Activated CD8-positive, alpha-beta memory T cell treated with anti-CD3 and anti-CD28 coated beads for 4 hours (primary cell): ENCODE measurements around the gene ZSCAN29.
A peak's percentile ranks its signal among the peaks of the same experiment; 100 is the strongest.
"Not testable (repeated sequence)": the region's sequence is repeated elsewhere in the genome, so short reads cannot be mapped to it uniquely, and the experiment has no call there.

Experiments used
- DNase-seq, 2 donors: peaks; one replicate each; pipeline ENCODE4 v3.0.0-alpha.2; 2020; ENCODE audit warnings: low read depth in 2 of 2

The ZSCAN29 gene

DNA sequence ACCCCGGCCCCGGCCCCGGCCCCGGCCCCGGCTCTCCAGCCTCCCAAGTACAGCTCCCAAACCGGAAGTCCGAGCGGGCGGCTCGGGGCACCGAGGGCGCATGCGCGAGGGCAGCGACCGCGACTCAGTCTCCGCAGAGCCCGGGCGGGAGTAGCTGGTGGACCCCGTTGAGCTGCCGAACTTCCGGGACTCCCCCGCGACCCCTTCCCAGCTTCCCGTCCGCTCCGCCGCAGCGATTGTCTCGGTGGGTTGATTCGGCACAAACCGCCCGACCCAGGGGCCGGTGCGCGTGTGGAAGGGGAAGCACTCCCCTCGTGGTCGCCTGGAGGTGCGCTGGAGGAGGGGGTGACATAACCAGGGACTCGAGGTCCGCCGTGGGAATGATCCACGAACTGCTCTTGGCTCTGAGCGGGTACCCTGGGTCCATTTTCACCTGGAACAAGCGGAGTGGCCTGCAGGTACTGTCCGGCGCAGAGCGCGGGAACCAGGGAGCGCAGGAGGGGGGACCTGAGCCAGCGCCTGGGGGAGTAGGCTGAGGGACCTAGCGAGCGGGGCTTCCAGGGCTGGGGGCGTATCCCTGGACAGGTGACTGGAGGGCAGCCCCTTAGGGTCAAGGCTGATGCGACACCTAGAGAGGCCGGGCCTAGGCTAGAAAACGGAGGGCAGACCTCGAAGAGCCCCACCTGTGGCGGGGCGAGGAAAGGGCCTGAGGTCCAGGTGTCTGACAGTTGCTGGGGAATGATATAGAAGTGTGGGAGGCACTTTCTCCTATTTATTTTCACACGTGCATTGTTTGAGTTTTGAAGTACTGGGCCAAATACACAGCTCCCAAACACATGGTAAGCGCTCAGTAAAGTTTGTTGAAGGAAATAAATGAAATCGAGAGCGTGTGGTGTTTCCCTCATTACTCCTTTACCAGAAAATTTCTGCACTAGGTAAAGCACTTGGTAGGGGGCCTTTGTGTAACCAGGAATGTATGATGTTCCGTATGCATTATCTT is at the start of gene ZSCAN29, which contains the start of gene TUBGCP4:
ZSCAN29 (minus strand) TSS at position 69 of the 1,000 bp plus-strand sequence. CDS start 1,130 bp downstream, outside the sequence.
TUBGCP4 (plus strand) TSS at position 127 of the 1,000 bp plus-strand sequence; CDS start at position 381, 254 bp downstream.
- DNase-seq = peak; percentile 62 to 68

DNA sequence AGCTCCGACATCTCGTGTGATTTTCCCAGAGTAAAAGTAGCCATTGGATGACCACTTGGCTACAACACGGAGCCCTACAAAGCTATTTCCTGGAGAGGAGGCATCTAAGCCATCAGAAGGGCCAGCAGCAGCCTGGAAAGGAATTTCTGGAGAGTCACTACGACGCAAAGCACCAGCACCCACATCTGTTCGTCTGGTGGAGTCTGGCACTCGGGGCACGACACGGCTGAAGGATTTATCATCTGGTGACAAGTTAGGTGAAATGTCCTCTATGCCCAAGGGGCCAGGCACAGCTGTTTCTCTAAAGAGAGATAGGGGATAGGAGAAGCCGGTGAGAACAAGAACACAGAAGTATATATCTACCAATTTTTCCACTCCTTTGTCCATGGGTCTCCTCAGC is 49.6 kb upstream of the ZSCAN29 start:
- no peak for DNase-seq

- DNase-seq = no peak
Measured at GRCh38 chr15:43414196-43414595, 43.4 kb upstream of the ZSCAN29 start.

DNA sequence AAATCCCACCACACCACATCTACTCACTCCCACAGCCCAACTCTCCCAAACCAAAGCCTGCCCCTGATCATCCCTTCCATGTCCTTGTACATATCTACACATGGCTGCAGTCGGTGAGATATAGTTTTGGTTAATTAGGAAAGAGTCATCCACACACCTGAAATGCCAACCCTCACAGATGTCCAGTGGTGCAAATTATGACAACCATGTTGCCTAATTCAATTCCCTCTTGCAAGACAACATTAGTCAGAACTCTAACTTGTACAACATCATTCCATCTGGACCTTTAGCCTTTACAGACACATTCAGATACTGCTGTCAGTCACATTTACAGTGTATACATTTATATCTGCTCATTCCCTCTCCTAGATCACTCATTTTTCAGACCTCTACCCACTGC is 41.3 kb upstream of the ZSCAN29 start:
- DNase-seq = no peak

DNA sequence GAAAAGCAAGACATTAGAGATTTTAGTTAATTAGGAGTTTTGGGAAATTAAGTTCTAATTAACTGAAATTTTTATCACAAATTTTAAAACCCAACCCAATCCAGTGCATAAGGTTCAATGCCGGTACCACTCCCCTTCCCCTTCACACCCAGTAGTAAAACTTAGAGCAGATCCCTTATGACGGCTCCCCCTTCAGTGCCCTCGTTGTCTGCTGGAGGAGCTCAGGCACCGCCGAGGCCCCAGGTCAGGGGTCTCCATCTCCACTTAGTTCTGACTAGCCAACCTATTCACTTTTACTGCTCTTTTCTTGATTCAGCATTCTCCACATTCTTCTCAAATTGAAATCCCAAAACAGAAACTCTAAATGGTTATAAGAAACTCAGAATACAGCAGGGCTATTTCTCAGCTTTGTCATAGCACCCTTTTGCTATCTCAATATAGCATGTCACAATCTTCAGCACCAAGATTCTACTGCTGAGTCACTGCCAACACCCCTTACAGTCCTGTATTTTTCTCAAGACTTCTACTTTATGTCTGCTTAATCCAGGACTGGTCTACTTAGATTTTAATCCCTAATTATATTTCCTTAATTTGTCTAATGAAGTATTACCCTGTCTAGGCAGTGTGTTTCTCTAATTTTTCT is 39.9 kb upstream of the ZSCAN29 start:
- DNase-seq = no peak

GRCh38 chr15:43408789-43409188 is 37.9 kb upstream of the ZSCAN29 start:
- DNase-seq = no peak

- no peak for DNase-seq
Measured at GRCh38 chr15:43406808-43407207, 36.0 kb upstream of the ZSCAN29 start.

DNA sequence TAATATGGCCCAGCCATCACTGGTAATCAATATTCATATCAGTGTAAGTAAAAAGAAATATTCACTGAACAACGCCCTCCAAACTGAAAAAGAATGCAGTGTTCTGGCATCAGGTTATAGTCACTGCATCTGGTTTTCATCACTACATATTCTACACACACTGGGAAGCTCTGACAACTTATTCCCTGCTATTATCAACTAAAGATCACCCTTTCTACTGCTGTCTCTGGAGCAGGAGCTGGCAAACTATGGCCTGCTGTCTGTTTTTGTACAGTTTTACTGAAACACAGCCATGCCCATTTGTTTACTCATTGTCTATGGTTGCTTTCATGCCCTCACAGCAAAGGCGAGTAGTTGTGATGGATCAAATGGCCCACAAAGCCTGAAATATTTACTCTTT is 35.3 kb upstream of the ZSCAN29 start:
- DNase-seq = no peak

DNA sequence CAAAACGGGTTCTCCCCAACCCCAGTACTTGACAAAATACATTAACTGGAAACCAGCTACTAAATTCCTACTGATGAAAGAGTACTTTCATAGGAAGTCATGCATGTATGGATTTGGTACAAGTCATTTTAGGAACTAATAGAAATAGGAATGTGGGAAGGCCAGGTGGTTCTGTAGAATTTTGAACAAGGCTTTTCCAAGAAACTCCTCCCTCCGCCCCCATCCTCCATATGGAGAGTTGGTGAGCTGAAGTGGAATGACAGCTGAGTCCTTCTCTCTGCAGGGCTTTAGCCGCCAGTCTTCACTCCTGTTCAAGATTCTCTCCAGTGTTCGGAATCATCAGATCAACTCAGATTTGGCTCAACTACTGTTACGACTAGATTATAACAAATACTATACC is 33.3 kb upstream of the ZSCAN29 start:
- no peak for DNase-seq

DNA sequence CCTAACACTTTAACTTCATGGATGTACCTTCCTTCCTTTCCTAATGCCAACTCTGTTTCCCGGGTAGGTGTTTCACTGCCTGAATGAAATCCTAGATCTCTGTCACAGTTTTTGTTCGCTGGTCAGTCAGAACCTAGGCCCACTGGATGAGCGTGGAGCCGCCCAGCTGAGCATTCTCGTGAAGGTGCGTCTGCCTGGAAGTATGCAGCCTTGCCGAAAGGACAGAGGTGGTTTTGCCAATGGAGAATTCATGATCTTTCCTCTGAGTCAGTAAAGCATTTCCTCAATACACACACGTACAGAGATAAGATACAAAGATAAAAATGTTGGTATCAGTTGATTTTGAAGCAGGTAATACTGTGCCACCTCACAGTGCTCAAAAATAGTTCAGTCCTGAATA is 32.8 kb upstream of the ZSCAN29 start:
- no peak for DNase-seq

GRCh38 chr15:43402255-43402654 is 31.4 kb upstream of the ZSCAN29 start:
- no peak for DNase-seq

GRCh38 chr15:43393592-43393991 is 22.7 kb upstream of the ZSCAN29 start:
- DNase-seq = not testable (repeated sequence)

- no peak for DNase-seq
Measured at GRCh38 chr15:43390723-43391122, 19.9 kb upstream of the ZSCAN29 start.

GRCh38 chr15:43383070-43383469 is 12.2 kb upstream of the ZSCAN29 start:
- DNase-seq = no peak

DNA sequence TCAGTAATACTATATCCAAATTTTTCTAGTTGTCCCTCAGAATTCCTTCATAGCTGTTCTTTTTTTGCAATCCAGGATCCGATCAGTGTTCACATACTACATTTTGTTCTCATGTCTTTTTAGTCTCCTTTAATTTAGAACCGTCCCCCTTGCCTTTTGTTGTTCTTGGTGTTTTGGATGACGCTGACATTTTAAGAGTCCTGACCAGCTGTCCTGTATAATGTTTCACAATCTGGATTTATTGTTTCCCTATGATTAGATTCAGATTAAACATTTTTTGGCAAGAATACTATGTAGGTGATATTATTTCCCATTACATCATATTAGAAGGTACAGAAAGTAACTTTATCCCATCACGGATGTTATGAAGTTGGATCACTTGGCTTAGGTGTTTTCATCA is 11.5 kb upstream of the ZSCAN29 start:
- DNase-seq = no peak

- DNase-seq = no peak
Measured at GRCh38 chr15:43378601-43379000, 7.8 kb upstream of the ZSCAN29 start.

DNA sequence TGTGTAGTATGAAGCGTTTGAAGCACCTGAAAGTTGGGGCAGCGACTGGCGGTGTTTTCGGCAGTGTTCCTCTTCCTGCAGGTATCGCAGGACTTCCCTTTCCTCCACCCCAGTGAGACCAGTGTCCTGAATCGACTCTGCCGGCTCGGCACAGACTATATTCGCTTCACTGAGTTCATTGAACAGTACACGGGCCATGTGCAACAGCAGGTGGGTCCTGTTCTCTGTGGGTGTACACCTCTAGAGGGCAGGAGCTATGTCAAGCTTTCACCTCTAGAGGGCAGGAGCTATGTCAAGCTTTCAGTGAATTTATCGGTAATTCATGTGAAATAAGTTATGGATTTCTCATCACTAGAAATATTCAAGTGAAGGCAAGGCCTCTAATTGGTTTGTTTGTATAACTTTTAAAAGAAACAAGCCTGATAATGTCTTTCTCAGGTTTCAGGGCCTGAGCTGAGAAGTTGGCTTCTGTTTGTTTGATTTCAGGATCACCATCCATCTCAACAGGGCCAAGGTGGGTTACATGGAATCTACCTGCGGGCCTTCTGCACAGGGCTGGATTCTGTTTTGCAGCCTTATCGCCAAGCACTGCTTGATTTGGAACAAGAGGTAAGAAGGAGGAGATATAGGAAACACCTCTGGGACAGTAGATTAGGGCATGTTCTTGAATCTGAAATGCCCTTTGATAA is 5.3 kb upstream of the ZSCAN29 start:
- DNase-seq = peak in 1 of 2 donors; percentile 5

- no peak for DNase-seq
Measured at GRCh38 chr15:43370310-43370974, 401 bp downstream of the ZSCAN29 start.

DNA sequence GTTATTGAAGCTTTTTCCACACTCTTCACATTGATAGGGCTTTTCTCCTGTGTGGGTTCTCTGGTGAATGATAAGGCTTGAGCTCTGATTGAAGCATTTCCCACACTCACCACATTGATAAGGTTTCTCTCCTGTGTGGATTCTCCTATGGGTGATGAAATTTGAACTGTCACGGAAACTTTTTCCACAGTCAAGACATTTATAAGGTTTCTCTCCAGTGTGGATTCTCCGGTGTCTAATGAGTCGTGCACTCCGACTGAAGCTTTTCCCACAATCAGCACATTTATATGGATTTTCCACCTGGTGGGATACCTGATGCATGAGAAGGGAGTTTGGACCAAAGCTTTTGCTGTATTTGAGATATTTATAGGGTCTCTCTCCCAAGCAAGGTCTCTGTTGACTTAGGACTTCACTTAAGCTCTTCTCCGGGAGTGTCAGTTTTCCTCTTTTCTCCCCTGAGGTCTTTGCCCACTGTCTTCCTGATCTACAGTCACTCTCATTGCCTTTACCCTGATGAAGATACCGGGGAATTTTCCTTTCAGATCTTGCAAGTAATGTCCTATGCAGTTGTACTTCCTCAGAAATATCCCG is 9.4 kb downstream of the ZSCAN29 start:
- no peak for DNase-seq

DNA sequence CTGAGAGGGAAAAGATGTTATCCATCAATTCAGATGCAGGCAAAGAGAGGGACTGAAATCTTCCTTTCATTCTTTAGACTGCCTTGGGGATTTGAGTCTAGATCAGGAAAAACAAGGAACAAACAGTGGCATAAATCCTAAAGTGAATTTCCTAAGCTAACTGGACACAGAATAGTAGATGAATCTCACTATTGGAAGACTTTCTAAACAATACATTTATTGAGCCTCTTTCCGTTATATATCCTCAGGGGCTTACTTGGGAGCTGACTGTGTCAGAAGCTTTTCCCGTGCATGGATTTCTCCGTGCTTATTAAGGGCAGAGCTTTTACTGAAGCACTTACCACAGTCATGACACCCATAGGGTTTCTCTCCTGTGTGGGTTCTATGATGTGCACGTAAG is 10.0 kb downstream of the ZSCAN29 start:
- no peak for DNase-seq

DNA sequence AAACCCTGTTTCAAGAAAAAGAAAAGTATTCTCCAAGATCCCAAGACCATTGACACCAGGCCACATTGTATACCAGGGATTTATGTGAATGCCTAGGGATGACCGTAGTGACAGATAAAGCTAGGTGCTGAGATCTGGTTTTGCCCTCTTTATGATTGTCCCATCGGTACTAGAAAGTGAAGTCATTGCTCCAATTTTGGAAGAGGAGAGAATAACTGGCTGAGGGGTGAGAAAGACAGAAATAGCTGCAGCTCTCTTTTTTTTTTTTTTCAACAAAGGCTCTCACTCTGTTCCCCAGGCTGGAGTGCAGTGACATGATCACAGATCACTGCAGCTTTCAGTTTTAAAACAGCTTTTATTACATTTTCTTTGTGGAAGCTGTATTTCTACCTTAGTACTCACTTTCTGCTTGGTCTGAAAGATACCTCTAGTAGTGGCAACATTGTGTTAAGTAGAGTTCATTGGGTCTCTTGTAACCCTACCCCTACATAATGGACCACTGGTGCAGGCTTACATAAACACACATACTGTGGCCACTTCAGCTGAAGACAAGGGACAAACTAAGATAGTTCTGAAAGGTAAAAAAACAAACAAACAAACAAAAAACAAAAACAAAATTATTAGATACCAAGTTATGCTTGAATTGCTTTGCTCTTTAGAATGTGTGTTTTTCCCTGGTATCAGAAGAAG is 18.0 kb downstream of the ZSCAN29 start:
- no peak for DNase-seq
